Spleen (tissue), 7 donors: ENCODE results near the gene CYP26C1.

Experiments used
- CTCF ChIP-seq, 11 experiments: fragments of 200-600 bp in 7 of 11; fragments of 450-650 bp in 4 of 11; sonication (generic) in 4 of 11; IDR thresholded peaks in 8 of 11; conservative IDR thresholded peaks in 3 of 11; 1 replicate in 7 of 11; 2 replicates in 4 of 11; pipeline versions ENCODE4 v1.4.0 to v1.8.0; 2016 to 2021; ENCODE audit warnings: antibody characterized with exemption in 11 of 11, inconsistent platforms in 4 of 11, mild to moderate bottlenecking in 1 of 11
- POLR2A ChIP-seq, 3 donors: fragments of 450-650 bp; IDR thresholded peaks; one replicate each; pipeline ENCODE4 v1.5.1; 2017; ENCODE audit warnings: antibody characterized with exemption in 3 of 3, mild to moderate bottlenecking in 1 of 3
- POLR2AphosphoS5 ChIP-seq, 3 donors: sonication (generic); formaldehyde crosslinking; IDR thresholded peaks; one replicate each; pipeline ENCODE4 v1.5.1; 2017; ENCODE audit warnings: antibody characterized with exemption in 3 of 3
- donor health status: DM: no; HTN: no; CAD: no; lungs with moderate emphysema.
- donor health status: DM: no; HTN: no; CAD: no.
- donor health status: DM: no; HTN: no; CAD: no.

GRCh38 chr10:93076871-93077270, 16.3 kb downstream of the CYP26C1 start:
- TF ChIP-seq CTCF (IDR thresholded peaks at IDR 0.05 in 8 of 11, conservative IDR thresholded peaks at IDR 0.05 in 3 of 11) = no peak
- no peak for TF ChIP-seq POLR2A (IDR thresholded peaks at IDR 0.05)
- no peak for TF ChIP-seq POLR2AphosphoS5 (IDR thresholded peaks at IDR 0.05)
